NT2/D1 (cell line): ENCODE results near the gene MLLT6.

Experiments used
- SUZ12 ChIP-seq: IDR thresholded peaks from 2 replicates; pipeline ENCODE4 v1.6.1; 2011; ENCODE audit not compliant: insufficient read length, insufficient read depth; ENCODE audit errors: extremely low read depth
- YY1 ChIP-seq: IDR thresholded peaks from 2 replicates; pipeline ENCODE4 v1.6.1; 2011; ENCODE audit not compliant: insufficient read length, insufficient read depth

GRCh38 chr17:38729368-38729885 lies 24.4 kb downstream of the MLLT6 start:
- TF ChIP-seq YY1 (no peak), SUZ12 (no peak)
